ENCODE data around the gene HLA-DQB2.

The HLA-DQB2 gene

GRCh38 chr6:32716396-32716795, 46.9 kb downstream of the HLA-DQB2 start:
- no peak for TF ChIP-seq CTCF (IDR thresholded peaks at IDR 0.05; ENCODE audit: low read depth, low read length)
- no peak for DNase-seq (ENCODE audit: low read depth in 2 of 2)
- H3K4me3 ChIP-seq (replicated peaks in 1 of 2; ENCODE audit: low read depth in 2 of 2, low read length in 2 of 2) = no peak overlapping the region

GRCh38 chr6:32713241-32713640, 50.1 kb downstream of the HLA-DQB2 start:
- no peak for DNase-seq (ENCODE audit: low read depth in 2 of 2)
- no peak overlapping the region for H3K4me3 ChIP-seq (replicated peaks in 1 of 2; ENCODE audit: low read depth in 2 of 2, low read length in 2 of 2)
- no peak for TF ChIP-seq CTCF (IDR thresholded peaks at IDR 0.05; ENCODE audit: low read depth, low read length)

GRCh38 chr6:32709625-32710024, 53.7 kb downstream of the HLA-DQB2 start:
- no peak for DNase-seq (ENCODE audit: low read depth in 2 of 2)
- no peak for TF ChIP-seq CTCF (IDR thresholded peaks at IDR 0.05; ENCODE audit: low read depth, low read length)
- H3K4me3 ChIP-seq (replicated peaks in 1 of 2; ENCODE audit: low read depth in 2 of 2, low read length in 2 of 2) = no peak overlapping the region

Data from cardiac fibroblast (primary cell).